ENCODE measurements around the gene DYNC1LI1.
A peak's percentile ranks its signal among the peaks of the same experiment; 100 is the strongest.

Gene DYNC1LI1

GRCh38 chr3:32508711-32509110, 61.9 kb downstream of the DYNC1LI1 start:
- no peak overlapping the region for H3K27ac ChIP-seq
- TF ChIP-seq ZFX (IDR thresholded peaks at IDR 0.05) (no peak), CTCF (conservative IDR thresholded peaks at IDR 0.05) (no peak)

- TF ChIP-seq CTCF (conservative IDR thresholded peaks at IDR 0.05) (no peak), ZFX (IDR thresholded peaks at IDR 0.05) (no peak)
- H3K27ac ChIP-seq, result no peak overlapping the region
These were observed 64.2 kb downstream of the DYNC1LI1 start for GRCh38 chr3:32506466-32506865.

- TF ChIP-seq ZFX (IDR thresholded peaks at IDR 0.05), result no peak
- TF ChIP-seq CTCF (conservative IDR thresholded peaks at IDR 0.05), result no peak
- H3K27ac ChIP-seq, result peak overlapping the region; percentile 59; the same call in 1 of the 2 replicates
These were observed 67.7 kb downstream of the DYNC1LI1 start for GRCh38 chr3:32502946-32503286.

GRCh38 chr3:32502118-32502945, 68.3 kb downstream of the DYNC1LI1 start, which contains the start of gene CMTM6:
TSS of gene CMTM6 (minus strand) at chr3:32502852. CDS start at chr3:32502745, 107 bp downstream.
- H3K27ac ChIP-seq, result peak within 1 kb of the TSS; percentile 59
- 0 out of 2 replicates have a peak, but pooled peaks have one; percentile 19 for TF ChIP-seq ZFX (IDR thresholded peaks at IDR 0.05)
- no peak for TF ChIP-seq CTCF (conservative IDR thresholded peaks at IDR 0.05)

- TF ChIP-seq CTCF (conservative IDR thresholded peaks at IDR 0.05) (no peak), ZFX (IDR thresholded peaks at IDR 0.05) (no peak)
- H3K27ac ChIP-seq, result peak overlapping the region; percentile 59; the same call in 1 of the 2 replicates
These were observed 68.9 kb downstream of the DYNC1LI1 start for GRCh38 chr3:32501783-32502117.

GRCh38 chr3:32500880-32501782, 69.5 kb downstream of the DYNC1LI1 start:
- H3K27ac ChIP-seq, result no peak overlapping the region
- TF ChIP-seq ZFX (IDR thresholded peaks at IDR 0.05) (no peak), CTCF (conservative IDR thresholded peaks at IDR 0.05) (no peak)

GRCh38 chr3:32500231-32500630, 70.4 kb downstream of the DYNC1LI1 start:
- no peak for TF ChIP-seq CTCF (conservative IDR thresholded peaks at IDR 0.05)
- no peak for TF ChIP-seq ZFX (IDR thresholded peaks at IDR 0.05)
- no peak overlapping the region for H3K27ac ChIP-seq
